BE2C (cell line): ENCODE measurements around the gene DUXB.

Experiments used
- DNase-seq: peaks from one replicate; pipeline ENCODE4 v3.0.0-alpha.2; 2020
- H3K27me3 ChIP-seq: fragments of 250-450 bp; sonication (Bioruptor Pico); 2 replicates; pipeline ENCODE4 v1.5.1; 2020; ENCODE audit warnings: mild to moderate bottlenecking
- H3K36me3 ChIP-seq: fragments of 250-450 bp; sonication (Bioruptor Pico); 2 replicates; pipeline ENCODE4 v1.5.1; 2020; ENCODE audit warnings: mild to moderate bottlenecking
- H3K4me1 ChIP-seq: fragments of 250-450 bp; sonication (Bioruptor Pico); 2 replicates; pipeline ENCODE4 v1.5.1; 2020
- H3K4me3 ChIP-seq: 2 replicates; pipeline ENCODE4 v1.5.1; 2011; ENCODE audit warnings: low read depth, low read length
- H3K9me3 ChIP-seq: fragments of 250-450 bp; sonication (Bioruptor Pico); 2 replicates; pipeline ENCODE4 v1.5.1; 2020
- TF ChIP-seq, protein P1 (sequence below): IDR thresholded peaks from 2 replicates; pipeline ENCODE4 v1.5.1; 2012; ENCODE audit warnings: mild to moderate bottlenecking, low read depth, low read length

The DUXB gene

DNA sequence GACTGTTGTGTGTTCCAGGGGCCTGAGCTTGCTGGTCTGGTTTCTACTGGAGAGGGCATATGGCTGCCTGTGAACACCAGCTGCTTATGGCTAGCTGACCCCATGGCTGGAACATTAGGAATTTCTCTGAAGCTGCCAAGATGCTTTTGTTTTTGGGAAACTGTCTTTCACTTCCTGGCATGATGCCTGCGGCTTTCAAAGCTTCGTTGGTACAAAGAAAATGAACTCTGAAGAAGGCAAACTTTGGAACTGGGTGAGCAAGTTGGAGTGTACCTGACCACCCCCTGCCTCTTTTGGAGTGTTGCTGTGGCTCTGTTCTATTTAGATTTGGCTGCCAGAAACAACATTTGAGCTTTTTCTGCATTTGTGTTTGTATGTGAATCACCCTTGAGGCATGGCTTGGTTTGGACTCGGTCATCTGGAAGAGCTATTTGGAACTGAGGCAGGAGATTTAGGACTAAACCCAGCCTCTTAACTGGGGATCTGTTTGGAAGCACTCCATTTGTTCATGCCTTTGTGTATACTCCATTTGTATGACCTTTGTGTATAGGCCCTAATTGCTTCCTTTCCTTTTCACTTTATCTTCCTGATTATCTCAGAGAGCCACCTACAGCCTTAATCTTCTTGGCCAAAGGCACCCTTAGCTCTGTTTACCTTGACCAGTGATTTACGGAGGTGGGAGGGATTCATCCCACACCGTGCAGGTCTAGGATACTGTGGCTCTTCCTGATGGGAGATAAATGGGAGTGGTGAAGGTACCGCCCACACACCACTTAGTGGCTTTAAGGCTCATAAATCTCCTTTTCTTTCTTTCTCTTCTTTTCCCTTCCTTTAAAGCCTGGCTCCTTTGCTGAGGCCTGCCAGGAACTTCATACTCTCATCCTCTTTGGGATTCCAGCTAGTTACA is 32.3 kb upstream of the DUXB start:
- no peaks in the 10 kb centered on the region for H3K9me3 ChIP-seq
- TF ChIP-seq, protein P1, sequence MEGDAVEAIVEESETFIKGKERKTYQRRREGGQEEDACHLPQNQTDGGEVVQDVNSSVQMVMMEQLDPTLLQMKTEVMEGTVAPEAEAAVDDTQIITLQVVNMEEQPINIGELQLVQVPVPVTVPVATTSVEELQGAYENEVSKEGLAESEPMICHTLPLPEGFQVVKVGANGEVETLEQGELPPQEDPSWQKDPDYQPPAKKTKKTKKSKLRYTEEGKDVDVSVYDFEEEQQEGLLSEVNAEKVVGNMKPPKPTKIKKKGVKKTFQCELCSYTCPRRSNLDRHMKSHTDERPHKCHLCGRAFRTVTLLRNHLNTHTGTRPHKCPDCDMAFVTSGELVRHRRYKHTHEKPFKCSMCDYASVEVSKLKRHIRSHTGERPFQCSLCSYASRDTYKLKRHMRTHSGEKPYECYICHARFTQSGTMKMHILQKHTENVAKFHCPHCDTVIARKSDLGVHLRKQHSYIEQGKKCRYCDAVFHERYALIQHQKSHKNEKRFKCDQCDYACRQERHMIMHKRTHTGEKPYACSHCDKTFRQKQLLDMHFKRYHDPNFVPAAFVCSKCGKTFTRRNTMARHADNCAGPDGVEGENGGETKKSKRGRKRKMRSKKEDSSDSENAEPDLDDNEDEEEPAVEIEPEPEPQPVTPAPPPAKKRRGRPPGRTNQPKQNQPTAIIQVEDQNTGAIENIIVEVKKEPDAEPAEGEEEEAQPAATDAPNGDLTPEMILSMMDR: no peak
- H3K27me3 ChIP-seq: no peaks in the 10 kb centered on the region
- H3K4me1 ChIP-seq: no peaks in the 10 kb centered on the region
- H3K36me3 ChIP-seq: no peaks in the 10 kb centered on the region
- DNase-seq: no peak
- no peak overlapping the region for H3K4me3 ChIP-seq

DNA sequence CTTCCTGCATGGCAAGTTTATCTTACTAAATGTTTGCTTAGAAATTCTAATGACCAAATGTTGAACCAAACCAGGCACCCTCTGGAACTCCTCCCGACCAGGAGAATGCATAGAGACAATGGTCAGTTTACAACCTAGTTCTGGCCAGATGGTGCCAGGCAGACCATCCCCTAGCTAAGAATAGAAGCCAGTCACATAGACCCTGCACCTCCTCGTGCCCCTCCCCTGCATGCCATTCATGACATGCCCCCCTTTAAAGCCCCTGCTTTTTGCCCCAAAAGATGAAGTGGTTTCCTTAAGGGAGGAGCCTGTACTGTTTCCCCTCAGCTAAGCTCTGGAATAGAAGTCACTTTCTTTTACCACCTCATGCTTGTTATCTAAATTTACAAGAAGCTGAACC is 31.6 kb upstream of the DUXB start:
- Histone ChIP-seq H3K36me3 (no peaks in the 10 kb centered on the region), H3K27me3 (no peaks in the 10 kb centered on the region), H3K4me3 (no peak overlapping the region), H3K4me1 (no peaks in the 10 kb centered on the region), H3K9me3 (no peaks in the 10 kb centered on the region)
- no peak for DNase-seq
- TF ChIP-seq, protein P1: no peak

DNA sequence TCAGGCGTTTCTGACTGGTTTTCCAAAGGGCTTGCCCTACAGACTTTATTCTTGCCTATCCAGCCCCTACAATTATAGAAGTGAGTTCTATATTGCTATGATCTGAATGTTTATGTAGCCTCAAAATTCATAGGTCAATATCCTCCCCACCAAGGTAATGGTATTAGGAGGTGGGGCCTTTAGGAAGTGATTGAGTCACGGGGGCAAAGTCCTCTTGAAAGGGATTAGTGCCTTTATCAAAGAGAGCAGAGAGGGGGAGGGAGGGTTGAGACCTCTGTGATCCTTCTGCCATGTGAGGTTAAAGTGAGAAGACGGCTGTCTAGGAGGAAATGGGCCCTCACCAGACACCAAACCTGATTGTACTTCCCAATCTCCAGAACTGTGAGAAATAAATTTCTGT is 26.0 kb upstream of the DUXB start:
- H3K27me3 ChIP-seq: no peaks in the 10 kb centered on the region
- DNase-seq: no peak
- H3K36me3 ChIP-seq: no peaks in the 10 kb centered on the region
- H3K9me3 ChIP-seq: no peaks in the 10 kb centered on the region
- H3K4me3 ChIP-seq: no peak overlapping the region
- H3K4me1 ChIP-seq: no peaks in the 10 kb centered on the region
- TF ChIP-seq, protein P1: no peak

DNA sequence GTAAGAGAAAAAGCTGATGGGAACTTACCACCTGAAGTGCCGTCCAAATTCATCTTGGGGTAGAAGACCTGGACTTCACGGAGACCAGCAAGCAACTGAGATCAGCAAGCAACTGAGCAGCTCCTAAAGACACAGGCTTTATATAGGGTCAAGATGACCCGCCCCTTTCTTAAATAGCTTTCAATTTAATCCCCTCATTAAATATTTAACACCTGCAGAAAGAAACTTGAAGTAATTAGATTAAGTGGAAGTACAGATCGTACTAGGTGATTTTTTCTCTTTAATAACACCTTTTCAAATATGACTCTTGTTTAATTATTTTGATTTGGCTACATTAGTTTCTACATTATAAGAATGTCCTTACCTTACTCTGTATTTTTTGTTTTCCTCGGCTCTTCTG is 25.1 kb upstream of the DUXB start, which contains the start of gene CPHXL:
Gene CPHXL, minus strand, starts transcription at position 101 of the 400 bp plus-strand sequence. Its CDS starts 48 bp downstream, at position 53.
- TF ChIP-seq, protein P1: no peak
- Histone ChIP-seq H3K4me3 (no peak within 1 kb of the TSS), H3K4me1 (no peaks in the 10 kb centered on the region), H3K9me3 (no peaks in the 10 kb centered on the region), H3K36me3 (no peaks in the 10 kb centered on the region), H3K27me3 (no peaks in the 10 kb centered on the region)
- DNase-seq: no peak

DNA sequence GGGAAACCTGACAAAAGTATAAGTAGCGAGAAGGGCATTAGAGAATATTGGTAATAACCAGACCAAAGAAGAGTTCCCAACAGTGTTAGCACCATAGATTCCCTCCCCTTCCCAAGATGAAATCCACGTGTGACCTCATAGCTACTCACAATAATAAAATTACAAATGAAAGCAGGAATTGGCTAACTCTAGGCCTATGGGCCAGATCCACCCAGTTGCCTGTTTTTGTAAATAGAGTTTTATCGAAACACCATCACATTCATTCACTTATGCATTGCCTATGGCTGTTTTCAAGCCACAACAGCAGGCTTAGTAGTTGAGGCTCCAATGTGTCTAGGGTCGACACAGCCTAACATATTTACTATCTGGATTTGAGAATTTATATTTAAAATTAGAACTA is 17.2 kb upstream of the DUXB start:
- Histone ChIP-seq H3K27me3 (no peaks in the 10 kb centered on the region), H3K9me3 (0 out of 2 replicates have a peak, but pooled peaks cover 4% of the 10 kb centered on the region), H3K4me3 (no peak overlapping the region), H3K4me1 (no peaks in the 10 kb centered on the region), H3K36me3 (no peaks in the 10 kb centered on the region)
- TF ChIP-seq, protein P1: no peak
- DNase-seq: no peak

DNA sequence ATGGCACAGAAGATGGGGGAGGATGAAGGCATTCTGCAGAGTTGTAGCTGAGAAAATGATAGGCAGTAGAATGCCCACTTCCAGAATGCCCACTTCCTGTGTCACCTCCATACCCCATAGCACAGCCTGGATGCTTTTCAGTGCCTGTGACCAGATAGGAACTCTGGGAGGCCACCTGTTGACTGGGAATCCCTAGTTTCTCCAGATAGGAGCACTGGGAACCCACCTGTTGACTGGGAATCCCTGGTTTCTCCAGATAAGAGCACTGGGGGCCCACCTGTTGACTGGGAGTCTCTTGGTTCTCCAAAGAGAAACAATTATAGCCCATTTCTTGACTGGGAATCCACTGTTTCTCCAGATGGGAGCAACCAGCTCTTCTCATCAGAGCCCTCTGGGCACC is 13.4 kb upstream of the DUXB start:
- H3K9me3 ChIP-seq: peaks cover 4% of the 10 kb centered on the region
- DNase-seq: no peak
- H3K4me3 ChIP-seq: no peak overlapping the region
- H3K4me1 ChIP-seq: no peaks in the 10 kb centered on the region
- H3K36me3 ChIP-seq: no peaks in the 10 kb centered on the region
- TF ChIP-seq, protein P1: no peak
- H3K27me3 ChIP-seq: no peaks in the 10 kb centered on the region
